Esophagus muscularis mucosa (tissue), 4 donors: ENCODE results near the gene OTOGL. TPM values are rescaled to one million over a fixed set of nuclear protein-coding genes. Genes with fewer than 3 reads are reported as not detected.

Experiments used
- DNase-seq: peaks from one replicate; pipeline ENCODE4 v3.0.0-alpha.2; 2017; ENCODE audit errors: extremely low spot score
- H3K27ac ChIP-seq, 4 donors: fragments of 200-600 bp; sonication (generic); replicated peaks in 1 of 4; 1 replicate in 3 of 4; 2 replicates in 1 of 4; pipeline ENCODE4 v1.5.1; 2016 to 2019; ENCODE audit warnings: mild to moderate bottlenecking in 1 of 4
- H3K27me3 ChIP-seq, 4 donors: fragments of 200-600 bp; sonication (generic); one replicate each; pipeline versions ENCODE4 v1.5.1 to v1.6.0; 2016 to 2019
- H3K36me3 ChIP-seq, 4 donors: fragments of 200-600 bp; sonication (generic); one replicate each; pipeline ENCODE4 v1.5.1; 2016 to 2019
- H3K4me1 ChIP-seq, 4 donors: fragments of 200-600 bp; sonication (generic); one replicate each; pipeline ENCODE4 v1.5.1; 2016 to 2019
- H3K4me3 ChIP-seq, 4 donors: fragments of 200-600 bp; sonication (generic); 1 replicate in 2 of 4; 2 replicates in 2 of 4; pipeline ENCODE4 v1.5.1; 2016 to 2019; ENCODE audit warnings: mild to moderate bottlenecking in 4 of 4, moderate library complexity in 1 of 4
- H3K9me3 ChIP-seq, 4 donors: fragments of 200-600 bp; sonication (generic); 1 replicate in 3 of 4; 2 replicates in 1 of 4; pipeline ENCODE4 v1.5.1; 2016 to 2019
- EP300 ChIP-seq: sonication (generic); formaldehyde crosslinking; IDR thresholded peaks from one replicate; pipeline ENCODE4 v1.6.1; 2017; ENCODE audit warnings: antibody characterized with exemption
- POLR2A ChIP-seq: fragments of 450-650 bp; IDR thresholded peaks from one replicate; pipeline ENCODE4 v1.6.1; 2017; ENCODE audit warnings: antibody characterized with exemption, moderate library complexity, mild to moderate bottlenecking, low read depth
- POLR2AphosphoS5 ChIP-seq, 2 donors: sonication (generic); formaldehyde crosslinking; IDR thresholded peaks; one replicate each; pipeline ENCODE4 v1.6.1; 2017; ENCODE audit warnings: antibody characterized with exemption in 2 of 2
- WGBS: methylation state at CpG from one replicate; pipeline ENCODE4 v1.1.5; 2018; 5-methylcytosine and 5-hydroxymethylcytosine counted together
- intact Hi-C: fragments of 100-400 bp; cut with DNase I; formaldehyde crosslinking; loops from one replicate; pipeline ENCODE4 v1.15.1; 2023
- total RNA-seq, 4 donors: library from RNA; depleted of rRNA; stranded (reverse); fragments of >200 nt; gene quantifications; one replicate each; pipeline versions ENCODE4 v1.1.0 to v1.2.1, GENCODE V29; 2016
- TF ChIP-seq, protein P1 (sequence below), 3 experiments: fragments of 200-600 bp in 2 of 3; fragments of 450-650 bp in 1 of 3; sonication (generic) in 2 of 3; IDR thresholded peaks; one replicate each; pipeline ENCODE4 v1.5.1; 2017 to 2019; ENCODE audit warnings: antibody characterized with exemption in 3 of 3, mild to moderate bottlenecking in 2 of 3, moderate library complexity in 1 of 3

OTOGL gene
- total RNA-seq, 4 donors from 2014 or later, result 0.83 to 2.0 (median 1.6) TPM

DNA sequence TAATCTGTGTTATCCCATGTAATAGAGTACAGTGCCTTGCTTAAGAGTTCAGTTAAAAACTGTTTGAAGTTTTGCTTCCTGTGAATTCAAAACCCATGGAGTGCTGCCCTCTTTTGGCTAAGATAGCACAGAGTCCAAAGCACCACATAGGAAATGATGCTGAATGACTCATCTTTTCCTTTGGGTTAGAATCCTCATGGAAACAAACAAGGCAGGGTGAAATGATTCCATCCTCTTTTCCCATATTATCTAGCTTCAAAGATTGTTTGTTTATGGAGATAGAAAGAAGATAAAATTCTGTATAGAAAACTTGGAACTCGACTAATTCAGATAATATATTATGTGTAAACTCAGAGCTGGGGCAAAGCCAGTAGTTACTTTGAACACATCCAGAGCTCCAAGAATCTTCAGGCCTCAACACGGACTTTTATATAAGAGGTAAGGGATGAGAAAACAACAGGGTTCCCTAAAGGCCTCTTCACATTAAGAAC is 87.4 kb downstream of the OTOGL start:
- H3K4me3 ChIP-seq, result peak overlapping the region in 1 of 4 donors; percentile 14
- peak overlapping the region; percentile 75 to 89 (median 87) for H3K27ac ChIP-seq
- TF ChIP-seq POLR2AphosphoS5 (IDR thresholded peaks at IDR 0.05), result peak; percentile 77 to 93
- TF ChIP-seq EP300, result peak; percentile 16
- TF ChIP-seq POLR2A, result no peak
- TF ChIP-seq, protein P1, sequence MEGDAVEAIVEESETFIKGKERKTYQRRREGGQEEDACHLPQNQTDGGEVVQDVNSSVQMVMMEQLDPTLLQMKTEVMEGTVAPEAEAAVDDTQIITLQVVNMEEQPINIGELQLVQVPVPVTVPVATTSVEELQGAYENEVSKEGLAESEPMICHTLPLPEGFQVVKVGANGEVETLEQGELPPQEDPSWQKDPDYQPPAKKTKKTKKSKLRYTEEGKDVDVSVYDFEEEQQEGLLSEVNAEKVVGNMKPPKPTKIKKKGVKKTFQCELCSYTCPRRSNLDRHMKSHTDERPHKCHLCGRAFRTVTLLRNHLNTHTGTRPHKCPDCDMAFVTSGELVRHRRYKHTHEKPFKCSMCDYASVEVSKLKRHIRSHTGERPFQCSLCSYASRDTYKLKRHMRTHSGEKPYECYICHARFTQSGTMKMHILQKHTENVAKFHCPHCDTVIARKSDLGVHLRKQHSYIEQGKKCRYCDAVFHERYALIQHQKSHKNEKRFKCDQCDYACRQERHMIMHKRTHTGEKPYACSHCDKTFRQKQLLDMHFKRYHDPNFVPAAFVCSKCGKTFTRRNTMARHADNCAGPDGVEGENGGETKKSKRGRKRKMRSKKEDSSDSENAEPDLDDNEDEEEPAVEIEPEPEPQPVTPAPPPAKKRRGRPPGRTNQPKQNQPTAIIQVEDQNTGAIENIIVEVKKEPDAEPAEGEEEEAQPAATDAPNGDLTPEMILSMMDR (IDR thresholded peaks at IDR 0.05), result peak; percentile 78 to 83 (median 81)
- peaks cover 13 to 41% (median 37%) of the 10 kb centered on the region in 4 donors for H3K4me1 ChIP-seq
- no peaks in the 10 kb centered on the region for H3K36me3 ChIP-seq
- 2% methylated on average over 2 of the region's 2 CpGs for WGBS
- no peak for DNase-seq
- H3K9me3 ChIP-seq, result no peaks in the 10 kb centered on the region
- intact Hi-C loops, result loop anchor here (5.0 to 10.0 kb wide), 6 partner anchors 134 to 632 kb away; partner anchors contain the start of gene PPP1R12A
- no peaks in the 10 kb centered on the region for H3K27me3 ChIP-seq

DNA sequence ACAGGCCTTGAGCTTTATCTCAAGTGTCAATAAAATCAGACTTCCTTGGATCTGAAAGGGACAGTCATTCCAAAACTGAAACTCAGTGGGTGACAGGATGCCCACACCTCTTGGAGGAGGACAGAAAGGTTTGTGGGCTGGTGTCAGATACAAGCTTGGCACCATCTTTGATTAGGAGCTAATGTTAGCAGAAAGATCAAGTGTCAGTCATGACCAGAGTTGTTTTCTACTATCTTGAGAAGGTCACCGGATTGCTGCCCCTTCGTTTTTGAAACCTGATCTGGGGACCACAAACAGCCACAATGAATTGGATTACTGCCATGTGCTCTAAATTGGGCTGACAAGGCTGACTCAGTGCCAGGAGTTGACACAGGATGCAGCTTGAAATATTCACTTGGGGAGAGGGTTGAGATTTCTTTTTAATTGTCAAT is 88.3 kb downstream of the OTOGL start:
- WGBS, result 35% methylated on average over 2 of the region's 2 CpGs
- TF ChIP-seq EP300, result no peak
- no peak for TF ChIP-seq POLR2AphosphoS5 (IDR thresholded peaks at IDR 0.05)
- TF ChIP-seq, protein P1 (IDR thresholded peaks at IDR 0.05), result no peak
- TF ChIP-seq POLR2A, result no peak
- Histone ChIP-seq H3K36me3 (no peaks in the 10 kb centered on the region), H3K4me1 (peaks cover 13 to 47% (median 37%) of the 10 kb centered on the region in 4 donors), H3K27ac (peak overlapping the region; percentile 75 to 89 (median 87)), H3K4me3 (no peak overlapping the region), H3K9me3 (no peaks in the 10 kb centered on the region), H3K27me3 (no peaks in the 10 kb centered on the region)
- DNase-seq, result no peak
- intact Hi-C loops, result loop anchor here (5.0 to 10.0 kb wide), 6 partner anchors 135 to 633 kb away; partner anchors contain the start of gene PPP1R12A

DNA sequence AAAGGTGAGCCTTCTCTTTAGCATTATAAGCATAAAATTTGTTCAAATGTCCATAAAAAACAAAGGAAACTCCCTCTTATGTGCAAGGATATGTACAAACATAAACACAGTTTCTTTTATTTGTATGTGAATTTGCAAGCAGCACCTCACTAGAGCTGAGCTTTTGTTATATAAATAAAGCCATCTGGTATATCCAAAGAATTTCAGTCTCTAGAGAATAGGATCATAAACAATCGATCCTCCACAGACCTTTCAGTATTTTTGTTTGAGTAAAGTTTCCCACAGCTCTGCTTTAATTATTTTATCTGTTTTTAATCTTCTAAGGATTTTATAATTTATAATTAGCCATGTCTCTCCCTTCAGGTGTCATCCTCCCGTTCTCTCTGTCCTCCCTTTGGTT is 89.2 kb downstream of the OTOGL start:
- Histone ChIP-seq H3K27ac (peak overlapping the region; percentile 75 to 89 (median 87)), H3K9me3 (no peaks in the 10 kb centered on the region), H3K36me3 (no peaks in the 10 kb centered on the region), H3K4me1 (peaks cover 13 to 47% (median 37%) of the 10 kb centered on the region in 4 donors), H3K4me3 (no peak overlapping the region), H3K27me3 (no peaks in the 10 kb centered on the region)
- intact Hi-C loops, result loop anchor here (5.0 to 10.0 kb wide), 6 partner anchors 136 to 634 kb away; partner anchors contain the start of gene PPP1R12A
- DNase-seq, result no peak
- WGBS, result 39% methylated on average over 2 of the region's 2 CpGs
- TF ChIP-seq POLR2A, result no peak
- TF ChIP-seq POLR2AphosphoS5 (IDR thresholded peaks at IDR 0.05), result no peak
- no peak for TF ChIP-seq EP300
- TF ChIP-seq, protein P1 (IDR thresholded peaks at IDR 0.05), result no peak

DNA sequence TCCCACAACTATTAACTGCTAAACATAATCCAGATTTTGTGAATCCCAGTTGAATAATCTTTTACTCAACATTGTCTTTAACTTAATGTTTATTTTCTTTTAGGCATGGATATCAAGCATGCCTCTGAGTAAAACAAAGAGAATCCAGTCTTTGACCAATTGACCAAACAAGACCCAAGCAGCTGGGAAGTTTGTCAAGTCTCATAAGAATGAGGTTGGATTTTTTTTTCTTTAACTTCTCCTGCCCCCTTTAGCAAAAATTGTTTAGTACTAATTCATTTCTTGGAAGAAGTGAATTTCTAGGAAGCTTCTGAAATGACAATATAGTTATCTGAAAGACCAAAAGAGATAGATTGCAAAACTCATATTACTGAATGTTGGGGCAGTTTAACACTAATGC is 89.9 kb downstream of the OTOGL start:
- Histone ChIP-seq H3K27ac (peak overlapping the region in 3 of 4 donors; percentile 19 to 88 (median 75)), H3K4me1 (peaks cover 13 to 47% (median 37%) of the 10 kb centered on the region in 4 donors)
- intact Hi-C loops, result loop anchor here (5.0 to 10.0 kb wide), 6 partner anchors 137 to 634 kb away; partner anchors contain the start of gene PPP1R12A

More for the DNA sequence above, 89.9 kb downstream of the OTOGL start:
- TF ChIP-seq EP300 (no peak), POLR2A (no peak), POLR2AphosphoS5 (IDR thresholded peaks at IDR 0.05) (no peak)
- TF ChIP-seq, protein P1 (IDR thresholded peaks at IDR 0.05), result no peak
- no peak for DNase-seq
- H3K36me3 ChIP-seq, result no peaks in the 10 kb centered on the region
- H3K9me3 ChIP-seq, result no peaks in the 10 kb centered on the region
- no peak overlapping the region for H3K4me3 ChIP-seq
- H3K27me3 ChIP-seq, result no peaks in the 10 kb centered on the region
